ENCODE data around the gene TCF19. TPM values are rescaled to one million over a fixed set of nuclear protein-coding genes. Genes with fewer than 3 reads are reported as not detected.

TCF19 gene
- total and polyA plus RNA-seq, 2 donors (not counting 3 experiments of a cell fraction or from before 2014, with no cell fraction given) = 13.9 to 31.7 TPM

- H3K27ac ChIP-seq (ENCODE audit: insufficient read depth, low read depth, low read length) = no peak overlapping the region
- CTCF ChIA-PET = interaction anchor here (1.2 kb wide), 1 partner anchor 31 kb away, joined by 3 read pairs; no protein-coding TSS in a partner anchor
- BruUV-seq (replicated peaks) = no TSS peak
- POLR2A ChIA-PET = no interaction called here
- H3K9me3 ChIP-seq (replicated peaks; ENCODE audit: control insufficient read depth, insufficient read depth, low read length) = no peaks in the 10 kb centered on the region
- H3K79me2 ChIP-seq (ENCODE audit: control insufficient read depth, insufficient read depth, low read length) = no peaks in the 10 kb centered on the region
- H3K27me3 ChIP-seq (ENCODE audit: control insufficient read depth in 2 of 2, insufficient read depth in 2 of 2, low read length in 2 of 2) = no peaks in the 10 kb centered on the region
- no peaks in the 10 kb centered on the region for H3K9me1 ChIP-seq (replicated peaks; ENCODE audit: control insufficient read depth, extremely low read depth, insufficient read depth, low read length)
- no peak overlapping the region for H3K4me3 ChIP-seq (replicated peaks in 1 of 3; ENCODE audit: insufficient read depth in 1 of 3, low read depth in 1 of 3, low read length in 3 of 3)
- TF ChIP-seq CTCF (IDR thresholded peaks at IDR 0.05; ENCODE audit: extremely low read depth in 1 of 2, insufficient read depth in 1 of 2, low read depth in 1 of 2, low read length in 2 of 2) (no peak), POLR2AphosphoS5 (IDR thresholded peaks at IDR 0.05; ENCODE audit: insufficient read depth, low read depth, low read length) (no peak), MYC (IDR thresholded peaks at IDR 0.05; ENCODE audit: low read depth, low read length) (no peak), POLR2A (IDR thresholded peaks at IDR 0.05; ENCODE audit: low read depth, low read length) (no peak), FOS (IDR thresholded peaks at IDR 0.05; ENCODE audit: borderline replicate concordance, insufficient read depth, low read length) (no peak), MAX (IDR thresholded peaks at IDR 0.05; ENCODE audit: insufficient read depth, insufficient read length) (no peak), JUN (IDR thresholded peaks at IDR 0.05; ENCODE audit: borderline replicate concordance, insufficient read depth, insufficient read length, low read depth) (no peak)
- no peaks in the 10 kb centered on the region for H3K36me3 ChIP-seq (ENCODE audit: control insufficient read depth in 2 of 2, extremely low read depth in 1 of 2, insufficient read depth in 2 of 2, low read length in 2 of 2)
- dilution Hi-C loops (cut with MboI; ENCODE audit: extremely low pct_ligation_motif_present, low sequenced_read_pairs) (no loop called here), intact Hi-C loops (cut with micrococcal nuclease) (no loop called here)
- H3K4me2 ChIP-seq (ENCODE audit: insufficient read depth, low read length) = no peak overlapping the region
- DNase-seq (ENCODE audit: low read depth, low spot score) = no peak
- no peaks in the 10 kb centered on the region for H3K4me1 ChIP-seq (ENCODE audit: control insufficient read depth, extremely low read depth, insufficient read depth, low read length)
- H3K9ac ChIP-seq (replicated peaks; ENCODE audit: extremely low read depth, insufficient read depth, low read length) = no peak overlapping the region
- no peak overlapping the region for H2AFZ ChIP-seq (ENCODE audit: low read depth, low read length)
- H4K20me1 ChIP-seq (replicated peaks; ENCODE audit: control insufficient read depth, extremely low read depth, insufficient read depth, low read length) = no peaks in the 10 kb centered on the region
- no peak for FAIRE-seq
Measured at GRCh38 chr6:31168606-31169005, 10.2 kb downstream of the TCF19 start.

All from endothelial cell of umbilical vein (primary cell).